Liver (tissue), 3 donors: Measurements from ENCODE around the gene CALCR.
"Not testable (repeated sequence)": the region's sequence is repeated elsewhere in the genome, so short reads cannot be mapped to it uniquely, and the experiment has no call there.

Experiments
- EGR1 ChIP-seq, 2 donors: IDR thresholded peaks; 2 replicates each; pipeline ENCODE4 v1.6.1; 2016 to 2018; ENCODE audit warnings: antibody characterized with exemption in 2 of 2, low read depth in 2 of 2
- FOXA1 ChIP-seq: IDR thresholded peaks from 2 replicates; pipeline ENCODE4 v1.6.1; 2016; ENCODE audit warnings: antibody characterized with exemption
- GABPA ChIP-seq, 2 donors: IDR thresholded peaks in 1 of 2; conservative IDR thresholded peaks in 1 of 2; 2 replicates each; pipeline ENCODE4 v1.6.1; 2016; ENCODE audit warnings: antibody characterized with exemption in 2 of 2, mild to moderate bottlenecking in 1 of 2, moderate library complexity in 1 of 2
- HNF4G ChIP-seq: IDR thresholded peaks from 2 replicates; pipeline ENCODE4 v1.6.1; 2016; ENCODE audit warnings: antibody characterized with exemption
- JUND ChIP-seq, 2 donors: IDR thresholded peaks; 2 replicates each; pipeline ENCODE4 v1.6.1; 2016; ENCODE audit warnings: antibody characterized with exemption in 2 of 2
- RAD21 ChIP-seq, 2 donors: IDR thresholded peaks; 2 replicates each; pipeline ENCODE4 v1.6.1; 2016; ENCODE audit warnings: antibody characterized with exemption in 2 of 2, mild to moderate bottlenecking in 2 of 2
- RXRA ChIP-seq, 2 donors: IDR thresholded peaks; 2 replicates each; pipeline ENCODE4 v1.6.1; 2017 to 2018; ENCODE audit warnings: antibody characterized with exemption in 2 of 2, mild to moderate bottlenecking in 1 of 2
- TAF1 ChIP-seq: conservative IDR thresholded peaks from 2 replicates; pipeline ENCODE4 v1.6.1; 2016; ENCODE audit warnings: antibody characterized with exemption, mild to moderate bottlenecking
- YY1 ChIP-seq: IDR thresholded peaks from 2 replicates; pipeline ENCODE4 v1.6.1; 2016; ENCODE audit warnings: antibody characterized with exemption, mild to moderate bottlenecking
- TF ChIP-seq, protein P1 (sequence below): fragments of 150-350 bp; IDR thresholded peaks from 2 replicates; pipeline ENCODE4 v1.5.1; 2017; ENCODE audit warnings: improper control_type of control experiment, low read depth, low read length; ENCODE audit not compliant: missing input control
- TF ChIP-seq, protein P2 (sequence below): IDR thresholded peaks from 2 replicates; pipeline ENCODE4 v1.6.1; 2016; ENCODE audit warnings: antibody characterized with exemption
- TF ChIP-seq, protein P3 (sequence below): IDR thresholded peaks from 2 replicates; pipeline ENCODE4 v1.6.1; 2016; ENCODE audit warnings: antibody characterized with exemption, mild to moderate bottlenecking
- TF ChIP-seq, protein P4 (sequence below): IDR thresholded peaks from 2 replicates; pipeline ENCODE4 v1.6.1; 2016; ENCODE audit warnings: antibody characterized with exemption
- TF ChIP-seq, protein P5 (sequence below): IDR thresholded peaks from 2 replicates; pipeline ENCODE4 v1.6.1; 2016; ENCODE audit warnings: antibody characterized with exemption
- donor health status: healthy.
- donor health status: healthy.

DNA sequence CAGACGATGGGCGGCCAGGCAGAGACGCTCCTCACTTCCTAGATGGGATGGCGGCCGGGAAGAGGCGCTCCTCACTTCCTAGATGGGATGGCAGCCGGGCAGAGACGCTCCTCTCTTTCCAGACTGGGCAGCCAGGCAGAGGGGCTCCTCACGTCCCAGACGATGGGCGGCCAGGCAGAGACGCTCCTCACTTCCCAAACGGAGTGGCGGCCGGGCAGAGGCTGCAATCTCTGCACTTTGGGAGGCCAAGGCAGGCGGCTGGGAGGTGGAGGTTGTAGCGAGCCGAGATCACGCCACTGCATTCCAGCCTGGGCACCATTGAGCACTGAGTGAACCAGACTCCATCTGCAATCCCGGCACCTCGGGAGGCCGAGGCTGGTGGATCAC is 11.9 kb upstream of the CALCR start:
- TF ChIP-seq, protein P1, sequence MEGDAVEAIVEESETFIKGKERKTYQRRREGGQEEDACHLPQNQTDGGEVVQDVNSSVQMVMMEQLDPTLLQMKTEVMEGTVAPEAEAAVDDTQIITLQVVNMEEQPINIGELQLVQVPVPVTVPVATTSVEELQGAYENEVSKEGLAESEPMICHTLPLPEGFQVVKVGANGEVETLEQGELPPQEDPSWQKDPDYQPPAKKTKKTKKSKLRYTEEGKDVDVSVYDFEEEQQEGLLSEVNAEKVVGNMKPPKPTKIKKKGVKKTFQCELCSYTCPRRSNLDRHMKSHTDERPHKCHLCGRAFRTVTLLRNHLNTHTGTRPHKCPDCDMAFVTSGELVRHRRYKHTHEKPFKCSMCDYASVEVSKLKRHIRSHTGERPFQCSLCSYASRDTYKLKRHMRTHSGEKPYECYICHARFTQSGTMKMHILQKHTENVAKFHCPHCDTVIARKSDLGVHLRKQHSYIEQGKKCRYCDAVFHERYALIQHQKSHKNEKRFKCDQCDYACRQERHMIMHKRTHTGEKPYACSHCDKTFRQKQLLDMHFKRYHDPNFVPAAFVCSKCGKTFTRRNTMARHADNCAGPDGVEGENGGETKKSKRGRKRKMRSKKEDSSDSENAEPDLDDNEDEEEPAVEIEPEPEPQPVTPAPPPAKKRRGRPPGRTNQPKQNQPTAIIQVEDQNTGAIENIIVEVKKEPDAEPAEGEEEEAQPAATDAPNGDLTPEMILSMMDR: not testable (repeated sequence)
- TF ChIP-seq, protein P2, sequence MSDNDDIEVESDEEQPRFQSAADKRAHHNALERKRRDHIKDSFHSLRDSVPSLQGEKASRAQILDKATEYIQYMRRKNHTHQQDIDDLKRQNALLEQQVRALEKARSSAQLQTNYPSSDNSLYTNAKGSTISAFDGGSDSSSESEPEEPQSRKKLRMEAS: not testable (repeated sequence)
- TF ChIP-seq TAF1; EGR1 (IDR thresholded peaks at IDR 0.05; ENCODE audit: low read depth in 2 of 2); RXRA (IDR thresholded peaks at IDR 0.05); YY1; FOXA1; JUND (IDR thresholded peaks at IDR 0.05); RAD21 (IDR thresholded peaks at IDR 0.05); GABPA (IDR thresholded peaks at IDR 0.05 in 1 of 2, conservative IDR thresholded peaks at IDR 0.05 in 1 of 2); HNF4G: not testable (repeated sequence)
- TF ChIP-seq, protein P3, sequence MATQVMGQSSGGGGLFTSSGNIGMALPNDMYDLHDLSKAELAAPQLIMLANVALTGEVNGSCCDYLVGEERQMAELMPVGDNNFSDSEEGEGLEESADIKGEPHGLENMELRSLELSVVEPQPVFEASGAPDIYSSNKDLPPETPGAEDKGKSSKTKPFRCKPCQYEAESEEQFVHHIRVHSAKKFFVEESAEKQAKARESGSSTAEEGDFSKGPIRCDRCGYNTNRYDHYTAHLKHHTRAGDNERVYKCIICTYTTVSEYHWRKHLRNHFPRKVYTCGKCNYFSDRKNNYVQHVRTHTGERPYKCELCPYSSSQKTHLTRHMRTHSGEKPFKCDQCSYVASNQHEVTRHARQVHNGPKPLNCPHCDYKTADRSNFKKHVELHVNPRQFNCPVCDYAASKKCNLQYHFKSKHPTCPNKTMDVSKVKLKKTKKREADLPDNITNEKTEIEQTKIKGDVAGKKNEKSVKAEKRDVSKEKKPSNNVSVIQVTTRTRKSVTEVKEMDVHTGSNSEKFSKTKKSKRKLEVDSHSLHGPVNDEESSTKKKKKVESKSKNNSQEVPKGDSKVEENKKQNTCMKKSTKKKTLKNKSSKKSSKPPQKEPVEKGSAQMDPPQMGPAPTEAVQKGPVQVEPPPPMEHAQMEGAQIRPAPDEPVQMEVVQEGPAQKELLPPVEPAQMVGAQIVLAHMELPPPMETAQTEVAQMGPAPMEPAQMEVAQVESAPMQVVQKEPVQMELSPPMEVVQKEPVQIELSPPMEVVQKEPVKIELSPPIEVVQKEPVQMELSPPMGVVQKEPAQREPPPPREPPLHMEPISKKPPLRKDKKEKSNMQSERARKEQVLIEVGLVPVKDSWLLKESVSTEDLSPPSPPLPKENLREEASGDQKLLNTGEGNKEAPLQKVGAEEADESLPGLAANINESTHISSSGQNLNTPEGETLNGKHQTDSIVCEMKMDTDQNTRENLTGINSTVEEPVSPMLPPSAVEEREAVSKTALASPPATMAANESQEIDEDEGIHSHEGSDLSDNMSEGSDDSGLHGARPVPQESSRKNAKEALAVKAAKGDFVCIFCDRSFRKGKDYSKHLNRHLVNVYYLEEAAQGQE: not testable (repeated sequence)
- TF ChIP-seq, protein P4, sequence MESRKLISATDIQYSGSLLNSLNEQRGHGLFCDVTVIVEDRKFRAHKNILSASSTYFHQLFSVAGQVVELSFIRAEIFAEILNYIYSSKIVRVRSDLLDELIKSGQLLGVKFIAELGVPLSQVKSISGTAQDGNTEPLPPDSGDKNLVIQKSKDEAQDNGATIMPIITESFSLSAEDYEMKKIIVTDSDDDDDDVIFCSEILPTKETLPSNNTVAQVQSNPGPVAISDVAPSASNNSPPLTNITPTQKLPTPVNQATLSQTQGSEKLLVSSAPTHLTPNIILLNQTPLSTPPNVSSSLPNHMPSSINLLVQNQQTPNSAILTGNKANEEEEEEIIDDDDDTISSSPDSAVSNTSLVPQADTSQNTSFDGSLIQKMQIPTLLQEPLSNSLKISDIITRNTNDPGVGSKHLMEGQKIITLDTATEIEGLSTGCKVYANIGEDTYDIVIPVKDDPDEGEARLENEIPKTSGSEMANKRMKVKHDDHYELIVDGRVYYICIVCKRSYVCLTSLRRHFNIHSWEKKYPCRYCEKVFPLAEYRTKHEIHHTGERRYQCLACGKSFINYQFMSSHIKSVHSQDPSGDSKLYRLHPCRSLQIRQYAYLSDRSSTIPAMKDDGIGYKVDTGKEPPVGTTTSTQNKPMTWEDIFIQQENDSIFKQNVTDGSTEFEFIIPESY: not testable (repeated sequence)
- TF ChIP-seq, protein P5, sequence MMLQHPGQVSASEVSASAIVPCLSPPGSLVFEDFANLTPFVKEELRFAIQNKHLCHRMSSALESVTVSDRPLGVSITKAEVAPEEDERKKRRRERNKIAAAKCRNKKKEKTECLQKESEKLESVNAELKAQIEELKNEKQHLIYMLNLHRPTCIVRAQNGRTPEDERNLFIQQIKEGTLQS: not testable (repeated sequence)
